Mucosa of rectum (tissue), 2 donors: ENCODE results near the gene PRMT7.
A peak's percentile ranks its signal among the peaks of the same experiment; 100 is the strongest.

Experiments used
- H3K27ac ChIP-seq, 2 donors: one replicate each; pipeline ENCODE4 v1.7.0; 2013; ENCODE audit warnings: inconsistent platforms in 2 of 2, low read depth in 2 of 2, low read length in 2 of 2
- H3K27me3 ChIP-seq, 2 donors: one replicate each; pipeline ENCODE4 v1.7.0; 2013; ENCODE audit warnings: low read length in 2 of 2; ENCODE audit not compliant: control insufficient read depth in 2 of 2, insufficient read depth in 2 of 2
- H3K36me3 ChIP-seq, 2 donors: one replicate each; pipeline ENCODE4 v1.7.0; 2013; ENCODE audit warnings: low read length in 2 of 2; ENCODE audit not compliant: control insufficient read depth in 2 of 2, insufficient read depth in 2 of 2
- H3K4me1 ChIP-seq, 2 donors: one replicate each; pipeline ENCODE4 v1.7.0; 2013; ENCODE audit warnings: low read length in 2 of 2, mild to moderate bottlenecking in 1 of 2; ENCODE audit not compliant: control insufficient read depth in 2 of 2, insufficient read depth in 2 of 2
- H3K4me3 ChIP-seq, 2 donors: one replicate each; pipeline ENCODE4 v1.7.0; 2013; ENCODE audit warnings: low read length in 2 of 2
- H3K9ac ChIP-seq, 2 donors: one replicate each; pipeline ENCODE4 v1.7.0; 2013; ENCODE audit warnings: low read length in 2 of 2, low read depth in 1 of 2, mild to moderate bottlenecking in 1 of 2
- H3K9me3 ChIP-seq, 2 donors: one replicate each; pipeline ENCODE4 v1.7.0; 2013; ENCODE audit warnings: low read length in 2 of 2; ENCODE audit not compliant: control insufficient read depth in 2 of 2
- donor health status: healthy.
- donor health status: Normal muscosa, but diverticular disease.

PRMT7 gene

GRCh38 chr16:68289621-68290329 is 21.0 kb upstream of the PRMT7 start:
- no peaks in the 10 kb centered on the region for H3K27me3 ChIP-seq
- peaks cover 35 to 49% of the 10 kb centered on the region in 2 donors for H3K36me3 ChIP-seq
- H3K4me1 ChIP-seq: peaks cover 6 to 28% of the 10 kb centered on the region in 2 donors
- no peaks in the 10 kb centered on the region for H3K9me3 ChIP-seq
- no peak overlapping the region for H3K4me3 ChIP-seq
- H3K27ac ChIP-seq: peak overlapping the region; percentile 25 to 48
- H3K9ac ChIP-seq: no peak overlapping the region

- Histone ChIP-seq H3K4me3 (no peak overlapping the region), H3K4me1 (peaks cover 3 to 22% of the 10 kb centered on the region in 2 donors), H3K27me3 (no peaks in the 10 kb centered on the region), H3K36me3 (peaks cover 35 to 52% of the 10 kb centered on the region in 2 donors), H3K9ac (no peak overlapping the region), H3K9me3 (no peaks in the 10 kb centered on the region), H3K27ac (peak overlapping the region in 1 of 2 donors; percentile 38)
Observed at GRCh38 chr16:68290450-68290849, 20.4 kb upstream of the PRMT7 start.

- Histone ChIP-seq H3K4me1 (peaks cover 0 to 20% of the 10 kb centered on the region in 2 donors), H3K27me3 (no peaks in the 10 kb centered on the region), H3K9ac (no peak overlapping the region), H3K27ac (no peak overlapping the region), H3K36me3 (peaks cover 43 to 59% of the 10 kb centered on the region in 2 donors), H3K4me3 (no peak overlapping the region), H3K9me3 (no peaks in the 10 kb centered on the region)
Observed at GRCh38 chr16:68291227-68291626, 19.6 kb upstream of the PRMT7 start.

- H3K27me3 ChIP-seq: no peaks in the 10 kb centered on the region
- H3K4me1 ChIP-seq: peaks cover 0 to 14% of the 10 kb centered on the region in 2 donors
- no peaks in the 10 kb centered on the region for H3K9me3 ChIP-seq
- peaks cover 53 to 70% of the 10 kb centered on the region in 2 donors for H3K36me3 ChIP-seq
- H3K27ac ChIP-seq: no peak overlapping the region
- H3K9ac ChIP-seq: no peak overlapping the region
- H3K4me3 ChIP-seq: no peak overlapping the region
Observed at GRCh38 chr16:68292425-68292824, 18.4 kb upstream of the PRMT7 start.

- Histone ChIP-seq H3K4me3 (no peak overlapping the region), H3K4me1 (no peaks in the 10 kb centered on the region), H3K36me3 (peaks cover 73 to 87% of the 10 kb centered on the region in 2 donors), H3K9me3 (no peaks in the 10 kb centered on the region), H3K9ac (no peak overlapping the region), H3K27ac (no peak overlapping the region), H3K27me3 (no peaks in the 10 kb centered on the region)
Observed at GRCh38 chr16:68296291-68296690, 14.5 kb upstream of the PRMT7 start.

- no peak overlapping the region for H3K27ac ChIP-seq
- peaks cover 72 to 84% of the 10 kb centered on the region in 2 donors for H3K36me3 ChIP-seq
- no peaks in the 10 kb centered on the region for H3K9me3 ChIP-seq
- no peak overlapping the region for H3K9ac ChIP-seq
- H3K4me3 ChIP-seq: no peak overlapping the region
- H3K4me1 ChIP-seq: no peaks in the 10 kb centered on the region
- H3K27me3 ChIP-seq: no peaks in the 10 kb centered on the region
Observed at GRCh38 chr16:68296693-68297092, 14.1 kb upstream of the PRMT7 start.

GRCh38 chr16:68297908-68298307 is 12.9 kb upstream of the PRMT7 start:
- Histone ChIP-seq H3K4me1 (no peaks in the 10 kb centered on the region), H3K36me3 (peaks cover 75 to 84% of the 10 kb centered on the region in 2 donors), H3K27me3 (no peaks in the 10 kb centered on the region), H3K9ac (no peak overlapping the region), H3K27ac (no peak overlapping the region), H3K9me3 (no peaks in the 10 kb centered on the region), H3K4me3 (no peak overlapping the region)

- no peak overlapping the region for H3K4me3 ChIP-seq
- H3K9ac ChIP-seq: no peak overlapping the region
- no peak overlapping the region for H3K27ac ChIP-seq
- H3K4me1 ChIP-seq: no peaks in the 10 kb centered on the region
- H3K9me3 ChIP-seq: no peaks in the 10 kb centered on the region
- peaks cover 74 to 84% of the 10 kb centered on the region in 2 donors for H3K36me3 ChIP-seq
- no peaks in the 10 kb centered on the region for H3K27me3 ChIP-seq
Observed at GRCh38 chr16:68298312-68298711, 12.5 kb upstream of the PRMT7 start.

- H3K27me3 ChIP-seq: no peaks in the 10 kb centered on the region
- no peaks in the 10 kb centered on the region for H3K9me3 ChIP-seq
- H3K9ac ChIP-seq: no peak overlapping the region
- H3K4me1 ChIP-seq: no peaks in the 10 kb centered on the region
- no peak overlapping the region for H3K4me3 ChIP-seq
- peaks cover 76 to 87% of the 10 kb centered on the region in 2 donors for H3K36me3 ChIP-seq
- H3K27ac ChIP-seq: no peak overlapping the region
Observed at GRCh38 chr16:68298907-68299561, 11.8 kb upstream of the PRMT7 start.

- H3K9ac ChIP-seq: no peak overlapping the region
- no peak overlapping the region for H3K27ac ChIP-seq
Observed at GRCh38 chr16:68299571-68300453, 11.0 kb upstream of the PRMT7 start.

More at GRCh38 chr16:68299571-68300453, 11.0 kb upstream of the PRMT7 start:
- H3K27me3 ChIP-seq: no peaks in the 10 kb centered on the region
- H3K9me3 ChIP-seq: no peaks in the 10 kb centered on the region
- H3K4me3 ChIP-seq: no peak overlapping the region
- no peaks in the 10 kb centered on the region for H3K4me1 ChIP-seq
- H3K36me3 ChIP-seq: peaks cover 71 to 86% of the 10 kb centered on the region in 2 donors
